ENCODE results near the gene NTRK2. TPM values are rescaled to one million over a fixed set of nuclear protein-coding genes. Genes with fewer than 3 reads are reported as not detected.

Gene NTRK2
- total and polyA plus RNA-seq, 10 of the 15 experiments (the other 5 are each of a cell fraction or from before 2014, with no cell fraction given): 0.42 to 4.6 (median 0.65) TPM

DNA sequence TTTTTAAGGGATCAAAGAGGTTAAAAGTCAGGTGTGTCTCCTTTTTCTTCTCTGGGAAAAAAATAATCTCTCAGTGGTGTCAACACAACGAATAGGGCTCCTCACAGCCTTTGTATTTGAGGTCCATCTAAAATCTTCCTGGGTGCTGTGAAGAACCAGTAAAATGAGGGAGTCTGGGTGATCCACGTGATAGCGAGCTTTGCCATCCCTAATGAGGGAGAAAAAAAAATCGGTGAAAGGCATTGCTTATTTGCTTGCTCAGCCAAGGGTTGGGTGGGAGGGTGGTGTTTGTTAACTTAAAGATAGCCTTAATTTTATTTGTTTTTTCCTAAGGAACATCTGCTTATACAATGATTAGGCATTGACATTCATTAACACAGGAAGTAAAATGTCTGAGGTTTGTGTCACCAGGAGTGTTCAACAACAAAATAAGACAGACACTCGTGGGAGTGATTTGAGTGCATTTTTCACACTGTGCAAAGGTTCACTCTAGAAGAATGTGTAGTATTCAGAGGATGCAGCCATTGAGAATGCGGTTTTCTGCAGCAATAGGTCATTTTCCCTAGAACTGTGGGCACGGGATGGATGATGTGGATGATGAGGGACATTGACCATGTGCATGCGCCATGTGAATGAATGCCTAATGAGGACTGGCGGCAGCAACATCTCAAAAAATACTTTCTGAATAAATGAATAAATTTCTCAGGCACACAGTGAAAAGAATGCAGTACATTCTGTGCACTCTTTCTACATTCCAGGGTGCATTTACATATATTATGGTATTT lies 369.5 kb downstream of the NTRK2 start:
- H3K4me2 ChIP-seq (ENCODE audit: control insufficient read depth, insufficient read depth): no peak overlapping the region
- H2AFZ ChIP-seq (ENCODE audit: control insufficient read depth, low read depth, low read length): no peak overlapping the region
- DNase-seq (ENCODE audit: low read depth, low spot score) (no peak), ATAC-seq (no peak), FAIRE-seq (no peak)
- H3K4me3 ChIP-seq: no peak overlapping the region
- no TSS peak for BruUV-seq (replicated peaks)
- no peaks in the 10 kb centered on the region for H3K4me1 ChIP-seq (ENCODE audit: control insufficient read depth, insufficient read depth, low read length)
- ChIA-PET SMC1A (ENCODE audit: uncharacterized antibody, unreplicated experiment) (interaction anchor here (0.6 kb wide), 1 partner anchor 39 kb away, joined by 3 read pairs; no protein-coding TSS in a partner anchor), CTCF (no interaction called here), RAD21 (ENCODE audit: unreplicated experiment) (no interaction called here), POLR2A (no interaction called here)
- no peak overlapping the region for H3K9ac ChIP-seq (ENCODE audit: control insufficient read depth, insufficient read depth, low read length)
- 28% methylated on average over 9 of the region's 9 CpGs for WGBS (ENCODE audit: insufficient coverage, insufficient replicate concordance, low lambda C conversion rate, missing lambda C conversion rate)
- intact Hi-C loops (cut with micrococcal nuclease; ENCODE audit: unreplicated experiment): no loop called here
- in situ Hi-C loops (cut with MboI): no loop called here
- H3K9me3 ChIP-seq (replicated peaks; ENCODE audit: control insufficient read depth, insufficient read depth, low read length): no peaks in the 10 kb centered on the region
- H4K20me1 ChIP-seq (ENCODE audit: control insufficient read depth, insufficient read depth): no peaks in the 10 kb centered on the region
- no peaks in the 10 kb centered on the region for H3K36me3 ChIP-seq (ENCODE audit: control insufficient read depth in 2 of 2, insufficient read depth in 2 of 2, low read length in 1 of 2)
- H3K79me2 ChIP-seq (ENCODE audit: control insufficient read depth, insufficient read depth, low read length): no peaks in the 10 kb centered on the region
- H3K27ac ChIP-seq (ENCODE audit: control insufficient read depth, insufficient read depth): no peak overlapping the region
- peaks cover 0 to 11% of the 10 kb centered on the region in 2 experiments; a peak in 2 of 4 replicates for H3K27me3 ChIP-seq (replicated peaks in 1 of 2; ENCODE audit: control insufficient read depth in 2 of 2, insufficient read depth in 2 of 2, low read length in 1 of 2)
- TF ChIP-seq KLF5 (IDR thresholded peaks at IDR 0.05; ENCODE audit: partially characterized antibody) (no peak), NRF1 (conservative IDR thresholded peaks at IDR 0.05; ENCODE audit: low read depth, low read length) (no peak), WRNIP1 (IDR thresholded peaks at IDR 0.05; ENCODE audit: borderline replicate concordance, low read depth, low read length) (no peak), RFX5 (IDR thresholded peaks at IDR 0.05; ENCODE audit: low read depth, low read length) (no peak), IRF4 (IDR thresholded peaks at IDR 0.05; ENCODE audit: low read depth, low read length) (no peak), BMI1 (IDR thresholded peaks at IDR 0.05; ENCODE audit: borderline replicate concordance) (no peak), ZNF384 (IDR thresholded peaks at IDR 0.05; ENCODE audit: borderline replicate concordance, low read depth, low read length) (no peak), CREM (IDR thresholded peaks at IDR 0.05; ENCODE audit: low read depth) (no peak), BACH1 (IDR thresholded peaks at IDR 0.05; ENCODE audit: borderline replicate concordance) (no peak), CBFB (IDR thresholded peaks at IDR 0.05; ENCODE audit: low read depth) (no peak), ZNF207 (IDR thresholded peaks at IDR 0.05; ENCODE audit: borderline replicate concordance) (no peak), KAT2A (conservative IDR thresholded peaks at IDR 0.05; ENCODE audit: control insufficient read depth, low read depth, low read length) (no peak)
- TF ChIP-seq, protein P1, sequence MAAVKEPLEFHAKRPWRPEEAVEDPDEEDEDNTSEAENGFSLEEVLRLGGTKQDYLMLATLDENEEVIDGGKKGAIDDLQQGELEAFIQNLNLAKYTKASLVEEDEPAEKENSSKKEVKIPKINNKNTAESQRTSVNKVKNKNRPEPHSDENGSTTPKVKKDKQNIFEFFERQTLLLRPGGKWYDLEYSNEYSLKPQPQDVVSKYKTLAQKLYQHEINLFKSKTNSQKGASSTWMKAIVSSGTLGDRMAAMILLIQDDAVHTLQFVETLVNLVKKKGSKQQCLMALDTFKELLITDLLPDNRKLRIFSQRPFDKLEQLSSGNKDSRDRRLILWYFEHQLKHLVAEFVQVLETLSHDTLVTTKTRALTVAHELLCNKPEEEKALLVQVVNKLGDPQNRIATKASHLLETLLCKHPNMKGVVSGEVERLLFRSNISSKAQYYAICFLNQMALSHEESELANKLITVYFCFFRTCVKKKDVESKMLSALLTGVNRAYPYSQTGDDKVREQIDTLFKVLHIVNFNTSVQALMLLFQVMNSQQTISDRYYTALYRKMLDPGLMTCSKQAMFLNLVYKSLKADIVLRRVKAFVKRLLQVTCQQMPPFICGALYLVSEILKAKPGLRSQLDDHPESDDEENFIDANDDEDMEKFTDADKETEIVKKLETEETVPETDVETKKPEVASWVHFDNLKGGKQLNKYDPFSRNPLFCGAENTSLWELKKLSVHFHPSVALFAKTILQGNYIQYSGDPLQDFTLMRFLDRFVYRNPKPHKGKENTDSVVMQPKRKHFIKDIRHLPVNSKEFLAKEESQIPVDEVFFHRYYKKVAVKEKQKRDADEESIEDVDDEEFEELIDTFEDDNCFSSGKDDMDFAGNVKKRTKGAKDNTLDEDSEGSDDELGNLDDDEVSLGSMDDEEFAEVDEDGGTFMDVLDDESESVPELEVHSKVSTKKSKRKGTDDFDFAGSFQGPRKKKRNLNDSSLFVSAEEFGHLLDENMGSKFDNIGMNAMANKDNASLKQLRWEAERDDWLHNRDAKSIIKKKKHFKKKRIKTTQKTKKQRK (IDR thresholded peaks at IDR 0.05; ENCODE audit: low read depth, low read length): no peak
- TF ChIP-seq, protein P2, sequence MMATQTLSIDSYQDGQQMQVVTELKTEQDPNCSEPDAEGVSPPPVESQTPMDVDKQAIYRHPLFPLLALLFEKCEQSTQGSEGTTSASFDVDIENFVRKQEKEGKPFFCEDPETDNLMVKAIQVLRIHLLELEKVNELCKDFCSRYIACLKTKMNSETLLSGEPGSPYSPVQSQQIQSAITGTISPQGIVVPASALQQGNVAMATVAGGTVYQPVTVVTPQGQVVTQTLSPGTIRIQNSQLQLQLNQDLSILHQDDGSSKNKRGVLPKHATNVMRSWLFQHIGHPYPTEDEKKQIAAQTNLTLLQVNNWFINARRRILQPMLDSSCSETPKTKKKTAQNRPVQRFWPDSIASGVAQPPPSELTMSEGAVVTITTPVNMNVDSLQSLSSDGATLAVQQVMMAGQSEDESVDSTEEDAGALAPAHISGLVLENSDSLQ (IDR thresholded peaks at IDR 0.05): no peak
- TF ChIP-seq, protein P3, sequence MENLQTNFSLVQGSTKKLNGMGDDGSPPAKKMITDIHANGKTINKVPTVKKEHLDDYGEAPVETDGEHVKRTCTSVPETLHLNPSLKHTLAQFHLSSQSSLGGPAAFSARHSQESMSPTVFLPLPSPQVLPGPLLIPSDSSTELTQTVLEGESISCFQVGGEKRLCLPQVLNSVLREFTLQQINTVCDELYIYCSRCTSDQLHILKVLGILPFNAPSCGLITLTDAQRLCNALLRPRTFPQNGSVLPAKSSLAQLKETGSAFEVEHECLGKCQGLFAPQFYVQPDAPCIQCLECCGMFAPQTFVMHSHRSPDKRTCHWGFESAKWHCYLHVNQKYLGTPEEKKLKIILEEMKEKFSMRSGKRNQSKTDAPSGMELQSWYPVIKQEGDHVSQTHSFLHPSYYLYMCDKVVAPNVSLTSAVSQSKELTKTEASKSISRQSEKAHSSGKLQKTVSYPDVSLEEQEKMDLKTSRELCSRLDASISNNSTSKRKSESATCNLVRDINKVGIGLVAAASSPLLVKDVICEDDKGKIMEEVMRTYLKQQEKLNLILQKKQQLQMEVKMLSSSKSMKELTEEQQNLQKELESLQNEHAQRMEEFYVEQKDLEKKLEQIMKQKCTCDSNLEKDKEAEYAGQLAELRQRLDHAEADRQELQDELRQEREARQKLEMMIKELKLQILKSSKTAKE (IDR thresholded peaks at IDR 0.05; ENCODE audit: low read depth, poor library complexity, severe bottlenecking): no peak
- TF ChIP-seq, protein P4, sequence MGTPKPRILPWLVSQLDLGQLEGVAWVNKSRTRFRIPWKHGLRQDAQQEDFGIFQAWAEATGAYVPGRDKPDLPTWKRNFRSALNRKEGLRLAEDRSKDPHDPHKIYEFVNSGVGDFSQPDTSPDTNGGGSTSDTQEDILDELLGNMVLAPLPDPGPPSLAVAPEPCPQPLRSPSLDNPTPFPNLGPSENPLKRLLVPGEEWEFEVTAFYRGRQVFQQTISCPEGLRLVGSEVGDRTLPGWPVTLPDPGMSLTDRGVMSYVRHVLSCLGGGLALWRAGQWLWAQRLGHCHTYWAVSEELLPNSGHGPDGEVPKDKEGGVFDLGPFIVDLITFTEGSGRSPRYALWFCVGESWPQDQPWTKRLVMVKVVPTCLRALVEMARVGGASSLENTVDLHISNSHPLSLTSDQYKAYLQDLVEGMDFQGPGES (IDR thresholded peaks at IDR 0.05): no peak
- TF ChIP-seq, protein P5, sequence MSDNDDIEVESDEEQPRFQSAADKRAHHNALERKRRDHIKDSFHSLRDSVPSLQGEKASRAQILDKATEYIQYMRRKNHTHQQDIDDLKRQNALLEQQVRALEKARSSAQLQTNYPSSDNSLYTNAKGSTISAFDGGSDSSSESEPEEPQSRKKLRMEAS (IDR thresholded peaks at IDR 0.05; ENCODE audit: low read depth, low read length): no peak
